GM19455 (cell line): ENCODE results near the gene LGR5.

ENCODE experiments used
- ATAC-seq: cut with Tn5 transposase; IDR thresholded peaks from one replicate; pipeline ENCODE4 v1.9.1; 2021; ENCODE audit not compliant: unreplicated experiment

LGR5 gene

GRCh38 chr12:71438670-71439361, 782 bp upstream of the LGR5 start:
- ATAC-seq, result no peak

DNA sequence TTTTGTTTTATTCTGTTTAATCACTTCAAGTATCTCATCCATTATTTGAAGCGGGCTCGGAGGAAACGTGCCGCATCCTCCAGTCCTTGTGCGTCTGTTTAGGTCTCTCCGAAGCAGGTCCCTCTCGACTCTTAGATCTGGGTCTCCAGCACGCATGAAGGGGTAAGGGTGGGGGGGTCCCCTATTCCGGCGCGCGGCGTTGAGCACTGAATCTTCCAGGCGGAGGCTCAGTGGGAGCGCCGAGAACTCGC, 311 bp upstream of the LGR5 start:
- no peak for ATAC-seq

DNA sequence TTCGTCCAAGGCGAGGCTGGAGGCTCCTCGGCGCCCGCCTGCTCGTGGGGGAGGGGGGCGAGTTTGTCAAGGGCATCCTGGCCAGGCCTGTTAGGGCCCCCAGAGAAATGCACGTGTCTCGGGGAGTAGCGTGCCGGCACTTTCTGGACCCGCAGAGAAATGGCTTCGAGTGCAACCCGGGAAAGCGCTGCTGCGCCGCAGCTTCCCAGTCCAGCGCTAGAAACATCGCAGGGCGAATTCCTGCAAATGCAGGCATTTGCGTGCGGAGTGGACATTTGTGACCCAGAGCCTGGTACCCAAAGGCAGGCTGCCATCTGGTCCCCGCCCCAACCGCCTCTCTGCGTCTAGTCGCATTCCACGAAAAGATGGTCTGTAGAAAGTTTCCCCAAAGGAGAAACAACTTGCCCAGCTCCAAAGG, 756 bp downstream of the LGR5 start:
- ATAC-seq, result no peak

DNA sequence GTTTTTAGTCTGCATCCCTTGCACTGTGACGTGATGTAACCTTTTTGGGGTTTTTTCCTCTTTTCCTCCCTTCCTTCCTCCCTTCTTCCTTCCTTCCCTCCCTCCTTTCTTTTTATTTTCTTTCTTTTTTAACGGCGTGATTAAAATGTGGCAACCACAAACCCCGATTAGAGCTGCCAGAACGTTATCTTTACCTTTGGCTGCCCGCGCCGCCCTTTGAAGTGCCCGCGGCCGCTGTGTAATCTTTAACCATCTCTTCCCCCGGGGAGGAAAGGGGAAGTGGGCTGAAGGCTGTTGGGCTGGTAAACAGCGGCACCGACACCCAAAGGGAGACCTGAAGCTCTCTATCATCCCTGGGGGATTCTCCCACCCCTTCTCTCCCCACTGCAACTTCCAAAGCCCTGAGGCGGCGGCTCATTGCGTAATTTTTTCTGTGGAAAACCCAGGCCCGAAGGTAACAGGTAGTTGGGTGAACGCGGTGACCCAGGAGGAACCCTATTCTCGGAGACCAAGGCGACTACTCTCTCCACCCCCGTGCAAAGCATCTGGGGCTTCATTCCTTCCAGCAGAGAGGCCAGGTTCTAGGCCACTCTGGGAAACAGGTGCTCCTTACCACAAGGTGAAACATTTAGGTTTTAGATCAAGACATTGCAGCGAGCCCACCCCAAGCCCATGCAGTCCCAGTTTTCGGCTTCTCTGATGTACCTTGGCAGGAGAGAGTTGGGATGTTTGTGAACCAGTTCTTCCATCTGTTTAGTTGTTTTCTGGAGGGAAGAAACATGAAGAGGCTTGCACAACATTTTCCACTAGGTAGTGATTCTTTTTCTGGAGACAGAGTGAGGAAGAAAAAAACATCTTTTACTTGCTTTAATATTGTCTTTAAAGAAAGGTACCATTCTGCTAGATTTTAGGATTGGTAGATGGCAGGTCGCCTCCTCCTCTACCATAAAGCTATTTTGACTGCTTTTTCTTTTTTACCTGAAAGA, 1.5 kb downstream of the LGR5 start:
- no peak for ATAC-seq

DNA sequence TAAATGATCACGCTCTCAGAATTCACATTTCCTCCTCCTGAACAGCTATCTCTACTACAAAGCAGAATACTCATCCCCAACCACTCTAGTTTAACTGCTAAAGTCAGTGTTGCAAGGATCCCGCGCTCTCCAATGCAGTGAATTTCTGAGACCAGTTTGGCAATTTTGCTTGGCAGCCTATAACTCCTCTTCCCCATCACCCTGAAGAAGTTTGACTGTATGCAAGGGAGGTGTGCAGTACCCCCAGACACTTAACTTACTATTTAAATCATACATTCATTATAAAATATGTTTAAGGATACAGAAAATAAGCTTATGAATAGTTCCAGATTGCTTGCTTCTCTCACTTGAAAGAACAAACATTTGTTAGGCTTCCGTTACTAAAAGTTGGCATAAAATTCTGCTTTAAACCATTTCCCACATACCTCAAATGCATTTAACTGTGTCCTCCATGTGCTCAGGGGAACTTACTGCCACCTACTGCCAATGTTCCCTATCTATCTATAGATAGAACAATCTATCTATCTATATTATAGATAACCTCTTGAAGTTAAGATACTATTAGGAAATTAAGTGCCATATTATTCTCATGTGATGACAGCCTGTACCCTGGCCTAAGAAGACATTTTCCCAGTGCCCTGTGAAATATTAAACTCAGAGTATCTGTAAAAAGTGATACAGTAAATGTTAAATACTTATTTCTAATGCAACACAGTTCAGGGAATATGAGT, 2.4 kb downstream of the LGR5 start:
- ATAC-seq, result no peak

DNA sequence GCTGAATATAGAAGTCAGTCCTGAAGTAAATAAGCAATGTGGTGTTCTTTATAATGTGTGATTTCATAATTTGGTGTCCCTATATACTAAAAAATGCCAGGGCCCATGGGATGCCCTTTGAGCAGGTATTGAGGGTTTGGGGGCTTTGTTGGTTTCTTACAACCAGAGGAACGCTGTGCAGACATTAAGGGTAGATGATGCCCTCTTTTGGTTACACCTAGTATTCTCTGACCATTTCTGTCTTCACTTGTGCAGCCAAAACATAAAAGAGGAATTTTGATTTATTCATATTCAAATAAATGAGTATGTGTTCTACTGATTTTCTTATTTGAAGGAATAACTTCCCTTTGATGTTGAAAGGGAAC, 3.0 kb downstream of the LGR5 start:
- no peak for ATAC-seq

DNA sequence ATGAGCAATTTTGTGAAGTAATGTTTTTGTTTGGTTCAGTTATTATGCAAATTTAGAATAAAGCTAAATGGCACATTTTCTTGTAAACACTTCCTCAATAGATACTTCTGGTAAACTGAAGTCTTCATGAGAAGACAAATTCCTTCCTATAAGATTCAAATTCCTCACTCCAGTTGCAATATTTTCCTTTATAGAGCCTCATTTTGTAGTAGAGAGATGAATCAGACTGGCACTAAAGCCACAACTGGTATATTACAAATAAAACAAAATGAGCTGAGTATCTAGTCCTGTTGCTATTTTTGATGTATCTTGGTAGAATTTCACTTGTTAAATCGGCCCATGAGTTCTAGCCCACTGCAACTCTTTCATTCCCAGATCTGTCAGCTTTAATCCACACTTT, 5.5 kb downstream of the LGR5 start:
- no peak for ATAC-seq

DNA sequence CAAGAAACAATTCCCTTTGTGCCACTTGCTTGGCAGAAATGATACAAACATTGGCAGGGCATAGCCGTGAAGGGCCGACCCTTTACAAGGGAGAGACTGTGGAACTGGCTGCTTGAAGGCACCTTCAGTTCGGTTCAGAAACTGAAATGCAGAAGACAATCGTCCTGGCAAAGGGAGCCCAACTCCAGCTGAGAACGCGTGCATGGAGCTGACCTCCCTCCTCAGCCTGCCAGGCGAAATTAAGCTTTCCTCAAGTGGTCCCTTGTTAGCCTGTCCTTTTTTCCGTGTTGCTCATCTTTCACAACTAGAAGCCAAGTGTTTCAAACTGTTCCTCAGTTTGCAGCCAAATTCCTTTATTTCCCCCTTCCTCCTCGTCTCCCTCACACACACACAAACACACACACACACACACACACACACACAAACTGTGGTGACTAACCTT, 8.1 kb downstream of the LGR5 start:
- ATAC-seq, result no peak

DNA sequence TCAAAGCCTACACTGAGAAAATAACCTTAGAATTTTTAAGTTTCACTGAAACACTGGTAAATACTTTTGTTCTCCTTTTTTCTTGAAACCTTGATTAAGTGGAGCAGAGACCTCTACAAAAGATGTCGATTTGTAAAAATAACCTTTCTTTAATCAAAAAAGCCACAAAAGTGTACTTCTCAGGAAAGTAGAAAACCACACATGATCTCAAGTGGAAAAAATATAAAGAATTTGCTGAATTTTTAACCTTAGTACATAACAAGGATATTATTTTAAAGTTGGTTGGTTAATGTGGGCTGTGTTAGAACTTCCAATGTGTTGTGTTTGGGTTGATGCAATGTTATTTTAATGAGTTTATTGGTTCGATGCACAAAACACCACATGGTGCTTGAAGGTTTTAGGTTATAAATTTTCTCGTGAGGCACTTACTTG, 8.6 kb downstream of the LGR5 start:
- no peak for ATAC-seq

- no peak for ATAC-seq
These were observed 9.9 kb downstream of the LGR5 start for GRCh38 chr12:71449373-71450070.

DNA sequence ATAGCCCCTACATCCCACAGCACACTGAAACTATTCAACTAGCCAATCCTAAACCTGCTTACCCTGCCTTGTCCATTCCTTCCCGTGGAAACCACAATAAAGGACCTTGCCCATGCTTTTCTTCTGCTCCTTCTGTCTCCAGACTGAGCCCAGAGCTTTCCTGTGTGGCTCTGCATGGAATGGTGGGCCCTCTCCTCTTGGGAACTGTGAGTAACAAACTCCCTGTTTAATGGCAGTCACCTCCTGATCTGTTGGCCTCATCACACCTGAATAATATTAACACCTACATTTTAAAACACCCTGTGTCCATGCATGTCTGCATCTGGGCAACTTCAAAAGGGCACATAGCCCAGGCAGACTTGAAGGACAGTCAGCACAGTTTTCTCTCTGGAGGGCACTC, 12.4 kb downstream of the LGR5 start:
- no peak for ATAC-seq

DNA sequence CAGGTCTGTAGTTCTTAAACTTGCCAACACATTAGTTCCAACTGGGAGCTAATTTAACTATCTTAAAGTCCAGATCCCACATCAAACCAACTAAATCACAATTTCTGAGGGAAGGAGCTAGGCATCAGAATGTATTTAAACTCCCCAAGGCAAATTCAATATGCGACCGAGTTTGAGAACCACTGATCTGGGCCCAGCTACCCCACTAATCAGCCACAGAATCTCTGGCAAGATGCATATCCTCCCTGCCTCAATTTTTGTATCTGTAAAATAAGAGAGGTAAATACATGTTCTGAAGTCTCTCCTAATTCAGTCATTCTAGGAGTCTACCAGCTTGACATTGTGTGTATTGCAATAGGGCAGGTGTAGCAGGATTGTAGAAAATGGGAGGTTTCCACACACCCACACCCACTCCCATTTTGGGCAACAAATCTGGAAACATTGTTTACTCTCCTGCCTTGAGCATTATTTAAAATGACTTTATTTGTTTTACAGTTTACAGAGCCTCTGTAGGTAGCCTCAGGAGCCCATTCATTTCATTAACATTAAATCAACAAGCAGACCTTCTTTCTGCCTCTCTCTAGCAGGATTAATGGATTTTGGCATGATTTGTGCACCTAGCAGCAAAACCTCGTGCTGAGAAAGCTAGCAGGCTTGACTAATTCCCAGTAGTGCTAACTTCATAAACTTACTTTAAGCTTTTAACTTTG, 15.6 kb downstream of the LGR5 start:
- ATAC-seq, result no peak

DNA sequence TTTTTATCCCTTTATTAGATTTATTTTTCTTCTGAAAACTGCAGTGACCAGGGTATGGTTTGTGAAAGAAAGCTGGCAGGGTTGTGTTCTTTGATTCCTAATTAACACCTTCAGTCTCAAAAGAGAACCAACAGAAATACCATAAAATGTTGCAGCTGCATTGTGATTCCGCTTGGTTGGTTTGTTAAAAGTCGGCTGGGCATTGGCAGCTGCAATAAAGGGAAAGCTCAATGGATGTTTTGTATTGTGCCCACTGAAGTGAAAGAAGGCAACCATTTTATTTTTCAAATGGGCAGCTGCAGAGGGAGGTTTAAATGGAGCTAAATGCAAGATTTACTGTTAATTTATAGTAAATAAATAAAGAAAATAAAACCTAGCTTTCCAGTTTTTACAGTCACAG, 16.7 kb downstream of the LGR5 start:
- ATAC-seq, result no peak

DNA sequence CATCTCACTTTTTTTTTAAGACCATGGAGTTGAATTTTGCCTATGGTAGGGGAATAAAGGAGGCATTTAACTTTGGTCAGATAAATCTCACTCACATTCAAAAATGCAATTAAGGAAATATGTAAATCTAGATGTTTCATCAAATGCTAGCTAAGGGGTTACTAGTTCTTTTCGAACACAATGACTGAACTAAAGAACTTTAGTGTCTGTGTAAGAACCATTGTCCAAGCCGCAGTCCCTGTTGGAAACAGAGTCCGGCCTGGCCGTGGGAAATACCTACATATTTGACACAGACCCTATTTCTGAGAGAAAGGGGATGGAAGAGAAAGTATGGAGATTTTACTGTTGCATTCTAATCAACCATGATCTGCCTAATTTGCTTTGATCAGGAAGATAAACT, 17.4 kb downstream of the LGR5 start:
- no peak for ATAC-seq

DNA sequence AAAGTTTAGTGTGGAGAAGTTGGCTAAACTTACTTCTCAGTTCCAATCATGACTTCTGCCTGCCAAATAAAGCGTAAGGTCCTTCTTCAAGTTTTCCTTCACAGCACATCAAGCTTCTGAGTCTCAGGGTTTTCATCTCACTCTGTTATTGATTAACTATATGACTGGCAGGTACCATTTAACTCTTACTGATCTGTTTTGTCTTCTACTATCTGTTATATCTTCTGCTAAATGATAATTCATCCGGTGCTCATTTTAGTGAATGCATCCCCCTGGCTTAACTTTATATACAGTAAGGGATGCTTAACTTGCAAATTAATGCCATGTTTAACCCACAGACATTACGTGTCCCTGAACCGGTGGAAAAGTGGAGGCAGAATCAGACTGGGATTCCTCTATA, 20.7 kb downstream of the LGR5 start:
- no peak for ATAC-seq

DNA sequence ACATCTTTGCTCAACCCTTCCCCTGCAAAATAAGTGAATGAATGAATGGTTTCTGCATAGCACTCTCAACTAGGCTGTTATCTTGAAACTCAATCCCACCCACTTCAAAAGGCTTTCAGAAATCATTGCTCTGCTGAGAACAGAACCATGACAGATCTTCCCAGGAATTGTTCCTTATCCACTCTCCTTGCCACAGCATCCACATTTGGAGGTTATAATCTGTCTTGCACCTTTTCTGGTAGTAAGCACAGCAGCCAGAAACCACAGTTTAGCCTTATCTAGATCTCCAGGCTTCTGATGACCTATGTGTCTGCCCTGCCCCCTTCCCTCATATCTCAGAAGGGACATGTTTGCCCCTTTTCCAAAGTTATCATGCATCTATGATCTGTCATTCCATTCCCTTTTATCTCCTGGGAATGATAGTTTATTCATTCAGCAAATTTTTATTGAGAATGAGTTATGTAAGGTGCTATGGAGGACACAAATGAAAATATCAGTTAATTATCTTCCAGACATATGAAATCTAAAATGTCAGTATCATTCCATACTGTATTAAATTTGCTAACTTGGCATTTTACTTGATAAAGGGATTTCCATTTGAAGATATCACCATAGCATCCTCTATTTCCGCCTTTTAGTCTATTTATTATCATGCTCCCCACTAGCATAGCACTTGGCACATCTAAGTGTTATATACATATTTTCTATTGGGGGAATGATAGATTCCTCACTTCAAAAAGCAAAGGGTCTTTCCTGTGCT, 21.4 kb downstream of the LGR5 start:
- no peak for ATAC-seq

DNA sequence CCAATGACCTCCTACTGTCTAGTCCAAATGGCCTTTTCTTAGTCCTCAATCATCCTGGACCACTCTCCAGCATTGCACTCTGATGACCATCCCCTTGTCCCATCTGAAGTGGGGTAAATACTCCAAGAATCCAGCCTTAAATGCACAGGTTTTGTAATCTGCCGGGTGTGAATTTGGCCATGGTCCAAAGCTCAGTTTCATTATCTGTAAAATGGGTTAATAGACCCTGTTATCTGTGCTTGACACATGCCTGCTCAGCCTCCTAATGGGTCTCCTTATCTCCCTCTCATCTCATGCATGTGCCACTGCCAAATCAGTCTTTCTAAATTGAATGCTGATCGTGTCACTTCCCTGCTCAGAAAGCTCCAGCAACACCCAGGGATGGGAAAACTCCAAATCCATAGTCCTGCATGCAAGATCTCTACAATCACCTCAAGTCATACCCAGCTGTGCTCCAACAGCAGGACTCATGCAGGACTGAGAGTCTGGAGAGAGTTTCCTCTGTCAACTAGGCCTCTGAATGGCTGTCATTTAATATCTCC, 22.3 kb downstream of the LGR5 start:
- ATAC-seq, result no peak

DNA sequence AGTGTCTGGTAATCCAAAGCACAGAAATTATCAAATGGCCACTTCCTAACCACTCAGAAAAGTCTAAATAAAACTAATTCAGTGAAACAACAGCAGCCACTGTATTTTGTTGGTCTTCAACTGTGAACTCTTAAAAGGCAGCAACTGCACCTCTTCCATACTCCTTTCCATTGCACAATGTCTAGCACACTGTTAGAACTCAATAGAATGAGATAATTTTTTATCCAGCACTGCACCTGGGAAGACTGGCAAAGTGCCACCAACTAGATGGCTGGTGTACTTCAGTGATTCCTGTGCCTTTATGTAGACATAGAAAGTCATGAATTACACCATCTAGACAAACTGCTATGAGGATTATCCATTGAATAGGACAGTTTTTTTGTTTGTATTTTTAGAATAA, 26.2 kb downstream of the LGR5 start:
- ATAC-seq, result no peak

- no peak for ATAC-seq
These were observed 29.7 kb downstream of the LGR5 start for GRCh38 chr12:71469258-71469750.
